ENCODE data around the gene DUSP16.

DNA sequence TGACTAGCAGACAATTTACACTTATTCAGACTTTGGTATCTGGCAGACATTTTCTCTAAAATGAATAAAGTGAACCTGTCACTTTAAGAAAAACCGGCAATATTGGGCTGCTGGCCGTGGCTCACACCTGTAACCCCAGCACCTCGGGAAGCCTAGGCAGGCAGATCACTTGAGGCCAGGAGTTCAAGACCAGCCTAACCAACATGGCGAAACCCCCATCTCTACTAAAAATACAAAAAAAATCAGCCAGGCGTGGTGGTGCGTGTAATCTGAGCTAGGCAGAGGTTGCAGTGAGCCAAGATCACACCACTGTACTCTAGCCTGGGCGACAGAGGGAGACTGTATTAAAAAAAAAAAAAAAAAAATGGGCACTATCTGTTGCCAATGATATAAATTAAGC lies 11.5 kb downstream of the DUSP16 start:
- TF ChIP-seq EZH2 (IDR thresholded peaks at IDR 0.05; ENCODE audit: borderline replicate concordance, insufficient read depth, low read length, poor library complexity, severe bottlenecking): no peak
- TF ChIP-seq POLR2AphosphoS5 (IDR thresholded peaks at IDR 0.05): no peak
- TF ChIP-seq, protein P1, sequence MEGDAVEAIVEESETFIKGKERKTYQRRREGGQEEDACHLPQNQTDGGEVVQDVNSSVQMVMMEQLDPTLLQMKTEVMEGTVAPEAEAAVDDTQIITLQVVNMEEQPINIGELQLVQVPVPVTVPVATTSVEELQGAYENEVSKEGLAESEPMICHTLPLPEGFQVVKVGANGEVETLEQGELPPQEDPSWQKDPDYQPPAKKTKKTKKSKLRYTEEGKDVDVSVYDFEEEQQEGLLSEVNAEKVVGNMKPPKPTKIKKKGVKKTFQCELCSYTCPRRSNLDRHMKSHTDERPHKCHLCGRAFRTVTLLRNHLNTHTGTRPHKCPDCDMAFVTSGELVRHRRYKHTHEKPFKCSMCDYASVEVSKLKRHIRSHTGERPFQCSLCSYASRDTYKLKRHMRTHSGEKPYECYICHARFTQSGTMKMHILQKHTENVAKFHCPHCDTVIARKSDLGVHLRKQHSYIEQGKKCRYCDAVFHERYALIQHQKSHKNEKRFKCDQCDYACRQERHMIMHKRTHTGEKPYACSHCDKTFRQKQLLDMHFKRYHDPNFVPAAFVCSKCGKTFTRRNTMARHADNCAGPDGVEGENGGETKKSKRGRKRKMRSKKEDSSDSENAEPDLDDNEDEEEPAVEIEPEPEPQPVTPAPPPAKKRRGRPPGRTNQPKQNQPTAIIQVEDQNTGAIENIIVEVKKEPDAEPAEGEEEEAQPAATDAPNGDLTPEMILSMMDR (IDR thresholded peaks at IDR 0.05; ENCODE audit: poor library complexity, severe bottlenecking): no peak
- TF ChIP-seq, protein P2, sequence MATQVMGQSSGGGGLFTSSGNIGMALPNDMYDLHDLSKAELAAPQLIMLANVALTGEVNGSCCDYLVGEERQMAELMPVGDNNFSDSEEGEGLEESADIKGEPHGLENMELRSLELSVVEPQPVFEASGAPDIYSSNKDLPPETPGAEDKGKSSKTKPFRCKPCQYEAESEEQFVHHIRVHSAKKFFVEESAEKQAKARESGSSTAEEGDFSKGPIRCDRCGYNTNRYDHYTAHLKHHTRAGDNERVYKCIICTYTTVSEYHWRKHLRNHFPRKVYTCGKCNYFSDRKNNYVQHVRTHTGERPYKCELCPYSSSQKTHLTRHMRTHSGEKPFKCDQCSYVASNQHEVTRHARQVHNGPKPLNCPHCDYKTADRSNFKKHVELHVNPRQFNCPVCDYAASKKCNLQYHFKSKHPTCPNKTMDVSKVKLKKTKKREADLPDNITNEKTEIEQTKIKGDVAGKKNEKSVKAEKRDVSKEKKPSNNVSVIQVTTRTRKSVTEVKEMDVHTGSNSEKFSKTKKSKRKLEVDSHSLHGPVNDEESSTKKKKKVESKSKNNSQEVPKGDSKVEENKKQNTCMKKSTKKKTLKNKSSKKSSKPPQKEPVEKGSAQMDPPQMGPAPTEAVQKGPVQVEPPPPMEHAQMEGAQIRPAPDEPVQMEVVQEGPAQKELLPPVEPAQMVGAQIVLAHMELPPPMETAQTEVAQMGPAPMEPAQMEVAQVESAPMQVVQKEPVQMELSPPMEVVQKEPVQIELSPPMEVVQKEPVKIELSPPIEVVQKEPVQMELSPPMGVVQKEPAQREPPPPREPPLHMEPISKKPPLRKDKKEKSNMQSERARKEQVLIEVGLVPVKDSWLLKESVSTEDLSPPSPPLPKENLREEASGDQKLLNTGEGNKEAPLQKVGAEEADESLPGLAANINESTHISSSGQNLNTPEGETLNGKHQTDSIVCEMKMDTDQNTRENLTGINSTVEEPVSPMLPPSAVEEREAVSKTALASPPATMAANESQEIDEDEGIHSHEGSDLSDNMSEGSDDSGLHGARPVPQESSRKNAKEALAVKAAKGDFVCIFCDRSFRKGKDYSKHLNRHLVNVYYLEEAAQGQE (IDR thresholded peaks at IDR 0.05; ENCODE audit: borderline replicate concordance): no peak
- no peak for TF ChIP-seq EP300 (conservative IDR thresholded peaks at IDR 0.05; ENCODE audit: poor library complexity, severe bottlenecking)
- no peak for TF ChIP-seq TAF1 (IDR thresholded peaks at IDR 0.05; ENCODE audit: low read depth)
- TF ChIP-seq RAD21 (conservative IDR thresholded peaks at IDR 0.05): no peak
- no peak for TF ChIP-seq SMC3 (conservative IDR thresholded peaks at IDR 0.05; ENCODE audit: poor library complexity)
- TF ChIP-seq MXI1 (conservative IDR thresholded peaks at IDR 0.05; ENCODE audit: poor library complexity, severe bottlenecking): no peak

All from neural cell (in vitro differentiated cells).